LNCaP clone FGC (cell line): ENCODE measurements around the gene DCDC1.

Experiments
- DNase-seq: peaks from one replicate; pipeline ENCODE4 v3.0.0-alpha.2; 2011; ENCODE audit warnings: low read depth
- H3K4me3 ChIP-seq: 2 replicates; pipeline ENCODE4 v1.5.1; 2011; ENCODE audit warnings: mild to moderate bottlenecking, low read depth, low read length, control low read depth
- TF ChIP-seq, protein P1 (sequence below): IDR thresholded peaks from 2 replicates; pipeline ENCODE4 v1.5.1; 2012; ENCODE audit warnings: mild to moderate bottlenecking; ENCODE audit not compliant: control insufficient read depth, insufficient read depth; ENCODE audit errors: extremely low read depth

DCDC1 gene

GRCh38 chr11:30879322-30880005, 490.1 kb downstream of the DCDC1 start:
- TF ChIP-seq, protein P1, sequence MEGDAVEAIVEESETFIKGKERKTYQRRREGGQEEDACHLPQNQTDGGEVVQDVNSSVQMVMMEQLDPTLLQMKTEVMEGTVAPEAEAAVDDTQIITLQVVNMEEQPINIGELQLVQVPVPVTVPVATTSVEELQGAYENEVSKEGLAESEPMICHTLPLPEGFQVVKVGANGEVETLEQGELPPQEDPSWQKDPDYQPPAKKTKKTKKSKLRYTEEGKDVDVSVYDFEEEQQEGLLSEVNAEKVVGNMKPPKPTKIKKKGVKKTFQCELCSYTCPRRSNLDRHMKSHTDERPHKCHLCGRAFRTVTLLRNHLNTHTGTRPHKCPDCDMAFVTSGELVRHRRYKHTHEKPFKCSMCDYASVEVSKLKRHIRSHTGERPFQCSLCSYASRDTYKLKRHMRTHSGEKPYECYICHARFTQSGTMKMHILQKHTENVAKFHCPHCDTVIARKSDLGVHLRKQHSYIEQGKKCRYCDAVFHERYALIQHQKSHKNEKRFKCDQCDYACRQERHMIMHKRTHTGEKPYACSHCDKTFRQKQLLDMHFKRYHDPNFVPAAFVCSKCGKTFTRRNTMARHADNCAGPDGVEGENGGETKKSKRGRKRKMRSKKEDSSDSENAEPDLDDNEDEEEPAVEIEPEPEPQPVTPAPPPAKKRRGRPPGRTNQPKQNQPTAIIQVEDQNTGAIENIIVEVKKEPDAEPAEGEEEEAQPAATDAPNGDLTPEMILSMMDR = no peak
- no peak overlapping the region for H3K4me3 ChIP-seq
- DNase-seq = peak; percentile 48

DNA sequence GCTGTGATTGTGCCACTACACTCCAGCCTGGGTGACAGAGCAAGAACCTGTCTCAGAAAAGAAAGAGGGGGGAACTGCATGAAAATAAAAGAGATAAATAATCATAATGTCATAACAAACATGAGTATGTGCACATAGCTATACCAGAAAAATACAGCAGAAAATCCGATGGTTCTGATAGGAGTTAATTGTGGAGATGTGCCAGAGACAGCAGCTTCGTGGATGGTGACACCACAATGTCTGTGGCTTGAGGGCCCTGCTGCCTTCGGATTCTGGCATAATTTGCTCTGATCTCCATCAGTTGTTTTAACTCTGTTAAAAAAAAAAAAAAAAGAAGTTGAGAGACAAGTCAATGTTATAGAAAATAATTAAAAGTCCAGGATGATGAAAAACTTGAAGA, 491.1 kb downstream of the DCDC1 start:
- TF ChIP-seq, protein P1 = no peak
- no peak overlapping the region for H3K4me3 ChIP-seq
- DNase-seq = no peak

GRCh38 chr11:30876663-30877396, 492.7 kb downstream of the DCDC1 start:
- no peak for DNase-seq
- TF ChIP-seq, protein P1 = no peak
- no peak overlapping the region for H3K4me3 ChIP-seq

DNA sequence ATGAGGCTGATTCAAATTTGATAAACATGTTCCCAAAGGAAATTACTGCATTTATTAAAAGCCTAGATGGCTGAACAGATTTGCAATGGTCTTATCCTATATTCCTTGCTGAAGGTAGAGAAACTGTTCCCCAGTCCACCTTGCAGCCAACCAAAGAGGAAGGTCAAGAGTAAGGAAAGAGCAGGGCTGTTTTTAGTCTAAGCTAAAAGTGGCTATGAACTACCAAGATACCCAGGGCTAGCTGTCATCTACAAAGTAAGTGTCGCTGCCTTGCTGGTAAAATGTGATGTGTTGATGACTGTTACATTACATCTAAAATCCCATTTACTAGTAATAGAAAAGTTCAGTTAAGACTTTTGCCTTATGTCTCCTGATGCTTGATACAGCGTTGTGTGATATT, 493.3 kb downstream of the DCDC1 start:
- DNase-seq = no peak
- TF ChIP-seq, protein P1 = no peak
- no peak overlapping the region for H3K4me3 ChIP-seq

- H3K4me3 ChIP-seq = no peak overlapping the region
- TF ChIP-seq, protein P1 = no peak
Observed at GRCh38 chr11:30875806-30876205, 493.7 kb downstream of the DCDC1 start.

GRCh38 chr11:30873924-30874610, 495.5 kb downstream of the DCDC1 start:
- TF ChIP-seq, protein P1 = no peak
- DNase-seq = no peak
- H3K4me3 ChIP-seq = no peak overlapping the region

More at GRCh38 chr11:30875806-30876205, 493.7 kb downstream of the DCDC1 start:
- no peak for DNase-seq
